Right lobe of liver (tissue), 6 donors: Measurements from ENCODE around the gene RFC3. TPM values are rescaled to one million over a fixed set of nuclear protein-coding genes. Genes with fewer than 3 reads are reported as not detected.
"Not testable (repeated sequence)": the region's sequence is repeated elsewhere in the genome, so short reads cannot be mapped to it uniquely, and the experiment has no call there.

Source experiments
- ATAC-seq, 4 donors: fragments of 200-7000 bp; cut with Tn5 transposase; one replicate each; pipeline ENCODE4 v1.9.1; 2020; ENCODE audit warnings: mild to moderate bottlenecking in 4 of 4, moderate library complexity in 4 of 4
- DNase-seq, 3 donors: peaks; one replicate each; pipeline ENCODE4 v3.0.0-alpha.2; 2020
- H3K27ac ChIP-seq, 3 donors: fragments of 200-600 bp; one replicate each; pipeline ENCODE4 v1.8.0; 2022
- H3K27me3 ChIP-seq, 2 donors: fragments of 200-600 bp; one replicate each; pipeline ENCODE4 v1.8.0; 2022
- H3K36me3 ChIP-seq, 4 donors: fragments of 200-600 bp; sonication (generic) in 1 of 4; one replicate each; pipeline versions ENCODE4 v1.5.1 to v1.8.0; 2017 to 2022; ENCODE audit warnings: control low read depth in 1 of 4
- H3K4me1 ChIP-seq, 4 donors: fragments of 200-600 bp; sonication (generic) in 1 of 4; one replicate each; pipeline versions ENCODE4 v1.5.1 to v1.8.0; 2017 to 2022; ENCODE audit warnings: control low read depth in 1 of 4
- H3K4me3 ChIP-seq, 3 donors: fragments of 200-600 bp; one replicate each; pipeline ENCODE4 v1.8.0; 2022
- H3K9me3 ChIP-seq, 4 donors: fragments of 200-600 bp; sonication (generic) in 1 of 4; one replicate each; pipeline versions ENCODE4 v1.5.1 to v1.8.0; 2017 to 2022; ENCODE audit warnings: control low read depth in 1 of 4
- CTCF ChIP-seq, 4 donors: fragments of 200-600 bp in 3 of 4; fragments of 450-650 bp in 1 of 4; IDR thresholded peaks; one replicate each; pipeline versions ENCODE4 v1.5.1 to v1.8.0; 2016 to 2022; ENCODE audit warnings: antibody characterized with exemption in 4 of 4, mild to moderate bottlenecking in 2 of 4
- POLR2A ChIP-seq: fragments of 450-650 bp; IDR thresholded peaks from one replicate; pipeline ENCODE4 v1.6.1; 2017; ENCODE audit warnings: antibody characterized with exemption, mild to moderate bottlenecking
- WGBS: methylation state at CpG from one replicate; pipeline ENCODE4 v1.1.6; 2018; ENCODE audit warnings: low coverage, low lambda C conversion rate; ENCODE audit not compliant: insufficient coverage; ENCODE audit errors: missing lambda C conversion rate; 5-methylcytosine and 5-hydroxymethylcytosine counted together
- intact Hi-C, 2 donors: fragments of 100-400 bp; cut with DNase I; formaldehyde crosslinking; loops; one replicate each; pipeline versions ENCODE4 v1.11.2 to v1.14.1; 2022
- total RNA-seq, 6 experiments: library from RNA; depleted of rRNA in 2 of 6; stranded (reverse); fragments of >200 nt in 2 of 6; fragmentation: NEBNext Ultra II Directional in 3 of 6; extraction: Animal tissue kit (Norgen Biotek cat#: 25700) in 3 of 6; gene quantifications; one replicate each; pipeline versions ENCODE4 v1.1.0 to v1.2.4, GENCODE V29; 2016 to 2023
- donor health status: DM: no; HTN: yes; CAD: no.
- donor health status: DM: no; HTN: no; CAD: no.
- donor health status: DM: no; HTN: no; CAD: no.
- donor health status: DM: no; HTN: yes; CAD: no.
- donor health status: DM: no; HTN: yes; CAD: no.

Gene RFC3
- total RNA-seq, 6 experiments from 2014 or later, result 1.6 to 10.0 (median 2.4) TPM

GRCh38 chr13:33800646-33801186, 17.2 kb upstream of the RFC3 start:
- peak overlapping the region in 1 of 3 donors; percentile 3 for H3K27ac ChIP-seq
- H3K27me3 ChIP-seq, result no peaks in the 10 kb centered on the region
- ATAC-seq, result peak; percentile 57 to 68 (median 63)
- no peaks in the 10 kb centered on the region for H3K9me3 ChIP-seq
- no peaks in the 10 kb centered on the region for H3K36me3 ChIP-seq
- intact Hi-C loops, result no loop called here
- H3K4me1 ChIP-seq, result peaks cover 0 to 3% (median 0%) of the 10 kb centered on the region in 4 donors
- no peak for DNase-seq
- H3K4me3 ChIP-seq, result peak overlapping the region in 2 of 3 donors; percentile 24 to 29
- TF ChIP-seq POLR2A (no peak), CTCF (IDR thresholded peaks at IDR 0.05) (no peak)
- 2% methylated on average over 3 of the region's 3 CpGs for WGBS

- TF ChIP-seq POLR2A (no peak), CTCF (IDR thresholded peaks at IDR 0.05) (no peak)
- Histone ChIP-seq H3K27me3 (no peaks in the 10 kb centered on the region), H3K4me1 (no peaks in the 10 kb centered on the region), H3K4me3 (no peak overlapping the region), H3K9me3 (no peaks in the 10 kb centered on the region), H3K36me3 (no peaks in the 10 kb centered on the region), H3K27ac (no peak overlapping the region)
- intact Hi-C loops, result no loop called here
- 59% methylated on average over 8 of the region's 8 CpGs for WGBS
- DNase-seq, result no peak
- ATAC-seq, result no peak
These were observed 11.3 kb upstream of the RFC3 start for GRCh38 chr13:33806470-33807248.

- ATAC-seq, H3K4me1 ChIP-seq, H3K4me3 ChIP-seq, H3K27me3 ChIP-seq, H3K27ac ChIP-seq, DNase-seq, intact Hi-C loops, H3K36me3 ChIP-seq, H3K9me3 ChIP-seq: not testable (repeated sequence)
- WGBS, result 83% methylated on average over 7 of the region's 7 CpGs
These were observed 5.1 kb upstream of the RFC3 start for GRCh38 chr13:33812829-33813228.

GRCh38 chr13:33815011-33815550, 2.9 kb upstream of the RFC3 start:
- intact Hi-C loops, result no loop called here
- Histone ChIP-seq H3K27ac (no peak overlapping the region), H3K27me3 (no peaks in the 10 kb centered on the region), H3K4me1 (peaks cover 0 to 4% (median 0%) of the 10 kb centered on the region in 4 donors), H3K4me3 (no peak overlapping the region), H3K9me3 (no peaks in the 10 kb centered on the region), H3K36me3 (no peaks in the 10 kb centered on the region)
- 21% methylated on average over 1 of the region's 1 CpG for WGBS
- no peak for DNase-seq
- ATAC-seq, result no peak
- TF ChIP-seq POLR2A (no peak), CTCF (IDR thresholded peaks at IDR 0.05) (no peak)

- ATAC-seq, result no peak
- no peak for DNase-seq
- no peak overlapping the region for H3K27ac ChIP-seq
- intact Hi-C loops, result no loop called here
- H3K9me3 ChIP-seq, result no peaks in the 10 kb centered on the region
- peaks cover 0 to 4% (median 0%) of the 10 kb centered on the region in 4 donors for H3K4me1 ChIP-seq
- WGBS, result 90% methylated on average over 2 of the region's 2 CpGs
- no peak overlapping the region for H3K4me3 ChIP-seq
- H3K27me3 ChIP-seq, result no peaks in the 10 kb centered on the region
- no peak for TF ChIP-seq POLR2A
- TF ChIP-seq CTCF (IDR thresholded peaks at IDR 0.05), result no peak
- H3K36me3 ChIP-seq, result no peaks in the 10 kb centered on the region
These were observed 1.0 kb upstream of the RFC3 start for GRCh38 chr13:33816912-33817311.
